ENCODE measurements around the gene PDE3B.

- no peak for TF ChIP-seq POLR2A (IDR thresholded peaks at IDR 0.05)
- no peak for TF ChIP-seq CTCF (IDR thresholded peaks at IDR 0.05)
- TF ChIP-seq POLR2AphosphoS5 (IDR thresholded peaks at IDR 0.05) = no peak
Measured at GRCh38 chr11:14803846-14804245, 160.2 kb downstream of the PDE3B start.

Data from upper lobe of left lung (tissue), 4 donors.